Measurements from ENCODE around the gene ADK. TPM values are rescaled to one million over a fixed set of nuclear protein-coding genes. Genes with fewer than 3 reads are reported as not detected.
"Not testable (repeated sequence)": the region's sequence is repeated elsewhere in the genome, so short reads cannot be mapped to it uniquely, and the experiment has no call there.

The ADK gene
- total RNA-seq, 3 donors from 2014 or later (not counting 1 experiment from before 2014, with no cell fraction given): 13.4 to 16.1 (median 14.1) TPM

DNA sequence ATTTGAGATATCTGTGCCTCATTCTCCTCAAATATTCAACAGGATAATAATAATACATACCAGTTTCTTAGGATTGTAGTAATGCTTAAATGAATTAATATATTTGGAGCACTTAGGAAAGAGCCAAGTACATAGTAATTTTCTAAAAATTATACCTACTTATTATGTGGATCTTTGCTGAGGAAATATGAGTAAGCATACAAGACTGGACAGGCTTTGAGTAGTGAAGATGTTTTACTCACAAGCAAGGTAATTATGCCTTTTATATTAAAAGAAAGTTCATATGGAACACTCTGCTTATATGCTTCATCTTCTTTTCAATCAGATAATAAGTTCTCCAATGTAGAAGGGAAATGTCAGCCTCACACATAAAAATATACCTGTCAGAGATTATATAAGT, 337.9 kb downstream of the ADK start:
- Mint-ChIP-seq H3K4me3 (no peak overlapping the region), H3K9me3 (no peaks in the 10 kb centered on the region), H3K27ac (no peak overlapping the region), H3K27me3 (ENCODE audit: low read depth in 2 of 2) (no peaks in the 10 kb centered on the region), H3K4me1 (no peaks in the 10 kb centered on the region), H3K36me3 (no peaks in the 10 kb centered on the region)
- Histone ChIP-seq H3K27ac (ENCODE audit: low read length) (no peak overlapping the region), H3K27me3 (ENCODE audit: control insufficient read depth, insufficient read depth, low read length) (no peaks in the 10 kb centered on the region), H3K4me3 (ENCODE audit: low read length) (no peak overlapping the region), H3K36me3 (ENCODE audit: control insufficient read depth, insufficient read depth, low read length) (no peaks in the 10 kb centered on the region), H3K9me3 (ENCODE audit: control insufficient read depth, insufficient read depth, low read length) (no peaks in the 10 kb centered on the region), H3K4me1 (ENCODE audit: control insufficient read depth, insufficient read depth, low read length) (no peaks in the 10 kb centered on the region)
- TF ChIP-seq, protein P1, sequence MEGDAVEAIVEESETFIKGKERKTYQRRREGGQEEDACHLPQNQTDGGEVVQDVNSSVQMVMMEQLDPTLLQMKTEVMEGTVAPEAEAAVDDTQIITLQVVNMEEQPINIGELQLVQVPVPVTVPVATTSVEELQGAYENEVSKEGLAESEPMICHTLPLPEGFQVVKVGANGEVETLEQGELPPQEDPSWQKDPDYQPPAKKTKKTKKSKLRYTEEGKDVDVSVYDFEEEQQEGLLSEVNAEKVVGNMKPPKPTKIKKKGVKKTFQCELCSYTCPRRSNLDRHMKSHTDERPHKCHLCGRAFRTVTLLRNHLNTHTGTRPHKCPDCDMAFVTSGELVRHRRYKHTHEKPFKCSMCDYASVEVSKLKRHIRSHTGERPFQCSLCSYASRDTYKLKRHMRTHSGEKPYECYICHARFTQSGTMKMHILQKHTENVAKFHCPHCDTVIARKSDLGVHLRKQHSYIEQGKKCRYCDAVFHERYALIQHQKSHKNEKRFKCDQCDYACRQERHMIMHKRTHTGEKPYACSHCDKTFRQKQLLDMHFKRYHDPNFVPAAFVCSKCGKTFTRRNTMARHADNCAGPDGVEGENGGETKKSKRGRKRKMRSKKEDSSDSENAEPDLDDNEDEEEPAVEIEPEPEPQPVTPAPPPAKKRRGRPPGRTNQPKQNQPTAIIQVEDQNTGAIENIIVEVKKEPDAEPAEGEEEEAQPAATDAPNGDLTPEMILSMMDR (IDR thresholded peaks at IDR 0.05): no peak
- intact Hi-C loops (cut with micrococcal nuclease): no loop called here
- DNase-seq (no peak), ATAC-seq (no peak)

DNA sequence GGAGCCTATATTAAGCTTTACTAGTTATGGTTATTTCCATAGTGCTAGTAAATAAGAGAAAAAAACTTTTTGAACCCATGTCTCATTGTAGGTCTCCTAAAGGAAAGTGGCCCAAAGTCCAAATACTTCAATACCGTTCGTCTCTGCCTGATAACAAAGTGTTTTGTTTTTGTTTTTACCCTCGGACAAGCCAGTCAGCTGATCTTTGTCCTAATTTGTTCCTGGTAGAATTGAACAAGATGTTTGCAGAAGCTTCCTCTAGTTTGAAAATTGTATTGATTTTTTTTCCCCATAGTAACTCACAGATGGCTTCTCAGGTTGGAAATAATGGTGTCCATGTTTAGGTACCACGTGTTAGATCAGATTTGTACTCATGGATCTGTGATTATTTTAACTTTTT, 339.5 kb downstream of the ADK start:
- ATAC-seq (no peak), DNase-seq (no peak)
- H3K4me1 Mint-ChIP-seq: no peaks in the 10 kb centered on the region
- H3K9me3 ChIP-seq (ENCODE audit: control insufficient read depth, insufficient read depth, low read length): no peaks in the 10 kb centered on the region
- H3K9me3 Mint-ChIP-seq: no peaks in the 10 kb centered on the region
- no peak overlapping the region for H3K27ac ChIP-seq (ENCODE audit: low read length)
- H3K36me3 Mint-ChIP-seq: no peaks in the 10 kb centered on the region
- intact Hi-C loops (cut with micrococcal nuclease): no loop called here
- no peaks in the 10 kb centered on the region for H3K36me3 ChIP-seq (ENCODE audit: control insufficient read depth, insufficient read depth, low read length)
- no peaks in the 10 kb centered on the region for H3K27me3 ChIP-seq (ENCODE audit: control insufficient read depth, insufficient read depth, low read length)
- H3K27ac Mint-ChIP-seq: no peak overlapping the region
- no peaks in the 10 kb centered on the region for H3K4me1 ChIP-seq (ENCODE audit: control insufficient read depth, insufficient read depth, low read length)
- H3K4me3 Mint-ChIP-seq: no peak overlapping the region
- no peak overlapping the region for H3K4me3 ChIP-seq (ENCODE audit: low read length)
- H3K27me3 Mint-ChIP-seq (ENCODE audit: low read depth in 2 of 2): no peaks in the 10 kb centered on the region
- WGBS (ENCODE audit: insufficient coverage): 94% methylated on average over 3 of the region's 4 CpGs
- TF ChIP-seq, protein P1 (IDR thresholded peaks at IDR 0.05): no peak

DNA sequence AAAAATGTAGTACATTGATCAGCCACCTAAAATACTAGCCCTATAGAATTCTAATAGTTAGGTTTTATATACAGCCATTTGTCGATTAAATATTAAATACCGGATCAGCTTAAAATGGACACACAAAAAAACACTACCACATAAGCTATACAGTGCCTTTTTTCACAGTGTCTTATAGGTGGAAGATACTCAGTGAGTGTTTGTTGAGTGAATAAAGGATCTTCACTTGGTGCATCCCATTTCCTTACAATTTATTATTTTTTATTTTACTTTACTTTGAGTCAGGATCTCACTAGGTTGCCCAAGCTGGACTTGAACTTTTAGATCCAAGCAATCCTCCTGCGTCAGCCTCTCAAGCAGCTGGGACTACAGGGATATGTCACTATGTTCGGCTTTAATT, 340.0 kb downstream of the ADK start:
- WGBS (ENCODE audit: insufficient coverage): 100% methylated on average over 1 of the region's 4 CpGs
- H3K4me1 ChIP-seq (ENCODE audit: control insufficient read depth, insufficient read depth, low read length): no peaks in the 10 kb centered on the region
- TF ChIP-seq, protein P1 (IDR thresholded peaks at IDR 0.05): no peak
- no peaks in the 10 kb centered on the region for H3K27me3 ChIP-seq (ENCODE audit: control insufficient read depth, insufficient read depth, low read length)
- no peaks in the 10 kb centered on the region for H3K9me3 ChIP-seq (ENCODE audit: control insufficient read depth, insufficient read depth, low read length)
- no peak for DNase-seq
- Mint-ChIP-seq H3K4me1 (no peaks in the 10 kb centered on the region), H3K27ac (no peak overlapping the region), H3K9me3 (no peaks in the 10 kb centered on the region), H3K27me3 (ENCODE audit: low read depth in 2 of 2) (no peaks in the 10 kb centered on the region), H3K4me3 (no peak overlapping the region), H3K36me3 (no peaks in the 10 kb centered on the region)
- ATAC-seq: no peak
- no peak overlapping the region for H3K4me3 ChIP-seq (ENCODE audit: low read length)
- H3K27ac ChIP-seq (ENCODE audit: low read length): no peak overlapping the region
- intact Hi-C loops (cut with micrococcal nuclease): no loop called here
- H3K36me3 ChIP-seq (ENCODE audit: control insufficient read depth, insufficient read depth, low read length): no peaks in the 10 kb centered on the region

DNA sequence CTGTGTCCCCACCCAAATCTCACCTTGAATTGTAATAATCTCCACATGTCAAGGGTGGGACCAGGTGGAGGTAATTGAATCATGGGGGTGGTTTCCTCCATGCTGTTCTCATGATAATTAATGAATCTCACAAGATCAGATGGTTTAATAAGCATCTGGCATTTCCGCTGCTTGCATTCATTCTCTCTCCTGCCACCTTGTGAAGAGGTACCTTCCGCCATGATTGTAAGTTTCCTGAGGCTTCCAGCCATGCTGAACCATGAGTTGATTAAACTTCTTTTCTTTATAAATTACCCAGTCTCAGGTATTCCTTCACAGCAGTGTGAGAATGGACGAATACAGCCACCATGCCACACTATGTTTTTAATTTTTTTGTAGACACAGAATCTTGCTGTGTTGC, 345.3 kb downstream of the ADK start:
- DNase-seq; H3K4me1 Mint-ChIP-seq; H3K36me3 Mint-ChIP-seq; H3K4me3 ChIP-seq (ENCODE audit: low read length); intact Hi-C loops (cut with micrococcal nuclease); H3K27me3 Mint-ChIP-seq (ENCODE audit: low read depth in 2 of 2); H3K9me3 Mint-ChIP-seq; H3K27ac ChIP-seq (ENCODE audit: low read length); ATAC-seq; H3K36me3 ChIP-seq (ENCODE audit: control insufficient read depth, insufficient read depth, low read length); H3K27ac Mint-ChIP-seq; H3K27me3 ChIP-seq (ENCODE audit: control insufficient read depth, insufficient read depth, low read length); H3K9me3 ChIP-seq (ENCODE audit: control insufficient read depth, insufficient read depth, low read length); H3K4me1 ChIP-seq (ENCODE audit: control insufficient read depth, insufficient read depth, low read length); H3K4me3 Mint-ChIP-seq: not testable (repeated sequence)
- WGBS (ENCODE audit: insufficient coverage): 100% methylated on average over 3 of the region's 3 CpGs

DNA sequence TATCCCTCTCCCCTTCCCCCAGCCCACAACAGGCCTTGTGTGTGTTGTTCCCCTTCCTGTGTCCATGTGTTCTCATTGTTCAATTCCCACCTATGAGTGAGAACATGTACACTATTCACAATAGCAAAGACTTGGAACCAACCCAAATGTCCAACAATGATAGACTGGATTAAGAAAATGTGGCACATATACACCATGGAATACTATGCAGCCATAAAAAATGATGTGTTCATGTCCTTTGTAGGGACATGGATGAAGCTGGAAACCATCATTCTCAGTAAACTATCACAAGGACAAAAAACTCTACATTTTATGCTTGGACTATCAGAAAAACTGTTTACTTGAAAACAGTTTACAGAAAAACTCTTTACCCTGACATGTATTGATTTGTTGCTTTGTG, 347.6 kb downstream of the ADK start:
- H3K4me1 Mint-ChIP-seq; H3K27ac Mint-ChIP-seq; H3K27ac ChIP-seq (ENCODE audit: low read length); H3K4me3 Mint-ChIP-seq; H3K27me3 Mint-ChIP-seq (ENCODE audit: low read depth in 2 of 2); DNase-seq; H3K9me3 ChIP-seq (ENCODE audit: control insufficient read depth, insufficient read depth, low read length); H3K4me1 ChIP-seq (ENCODE audit: control insufficient read depth, insufficient read depth, low read length); ATAC-seq; H3K36me3 Mint-ChIP-seq; H3K4me3 ChIP-seq (ENCODE audit: low read length); H3K27me3 ChIP-seq (ENCODE audit: control insufficient read depth, insufficient read depth, low read length); intact Hi-C loops (cut with micrococcal nuclease); H3K36me3 ChIP-seq (ENCODE audit: control insufficient read depth, insufficient read depth, low read length); H3K9me3 Mint-ChIP-seq: not testable (repeated sequence)
